Measurements from ENCODE around the gene NCLN.

DNA sequence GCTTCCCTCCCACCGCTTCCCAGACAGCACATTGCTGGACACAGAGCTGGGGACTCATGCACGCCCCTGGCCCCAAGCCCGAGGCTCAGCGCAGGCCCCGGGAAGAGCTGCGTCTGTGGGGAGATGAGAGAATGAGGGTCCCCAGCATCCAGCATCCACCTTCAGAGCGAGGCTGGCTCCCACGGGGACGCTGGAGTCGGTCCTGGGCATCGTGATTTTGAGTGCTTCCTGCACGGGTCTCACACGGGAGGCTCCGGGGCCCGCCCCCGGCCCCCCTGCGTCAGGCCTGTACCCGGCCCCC lies 4.7 kb downstream of the NCLN start:
- no peak for TF ChIP-seq POLR2A (IDR thresholded peaks at IDR 0.05)
- TF ChIP-seq, protein P1, sequence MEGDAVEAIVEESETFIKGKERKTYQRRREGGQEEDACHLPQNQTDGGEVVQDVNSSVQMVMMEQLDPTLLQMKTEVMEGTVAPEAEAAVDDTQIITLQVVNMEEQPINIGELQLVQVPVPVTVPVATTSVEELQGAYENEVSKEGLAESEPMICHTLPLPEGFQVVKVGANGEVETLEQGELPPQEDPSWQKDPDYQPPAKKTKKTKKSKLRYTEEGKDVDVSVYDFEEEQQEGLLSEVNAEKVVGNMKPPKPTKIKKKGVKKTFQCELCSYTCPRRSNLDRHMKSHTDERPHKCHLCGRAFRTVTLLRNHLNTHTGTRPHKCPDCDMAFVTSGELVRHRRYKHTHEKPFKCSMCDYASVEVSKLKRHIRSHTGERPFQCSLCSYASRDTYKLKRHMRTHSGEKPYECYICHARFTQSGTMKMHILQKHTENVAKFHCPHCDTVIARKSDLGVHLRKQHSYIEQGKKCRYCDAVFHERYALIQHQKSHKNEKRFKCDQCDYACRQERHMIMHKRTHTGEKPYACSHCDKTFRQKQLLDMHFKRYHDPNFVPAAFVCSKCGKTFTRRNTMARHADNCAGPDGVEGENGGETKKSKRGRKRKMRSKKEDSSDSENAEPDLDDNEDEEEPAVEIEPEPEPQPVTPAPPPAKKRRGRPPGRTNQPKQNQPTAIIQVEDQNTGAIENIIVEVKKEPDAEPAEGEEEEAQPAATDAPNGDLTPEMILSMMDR (IDR thresholded peaks at IDR 0.05) = no peak

Measured in testis (tissue), 2 donors.